Measurements from ENCODE around the gene SCAMP1. TPM values are rescaled to one million over a fixed set of nuclear protein-coding genes. Genes with fewer than 3 reads are reported as not detected.

SCAMP1 gene
- total and polyA plus RNA-seq, 2 of the 13 experiments (the other 11 are each of a cell fraction or from before 2014, with no cell fraction given), result 18.2 to 33.7 TPM

GRCh38 chr5:78500871-78501270, 140.5 kb downstream of the SCAMP1 start (continued):
- TF ChIP-seq MBNL3 (CRISPR knock-in tag; conservative IDR thresholded peaks at IDR 0.05) (no peak), IKZF5 (CRISPR knock-in tag; IDR thresholded peaks at IDR 0.05) (no peak)

- POLR2A ChIA-PET, result no interaction called here
- H3K4me2 ChIP-seq (ENCODE audit: low read depth, low read length), result no peak overlapping the region
- no peak overlapping the region for H2AFZ ChIP-seq (ENCODE audit: low read length)
- H3K27me3 ChIP-seq (ENCODE audit: control insufficient read depth in 1 of 2, insufficient read depth in 2 of 2, low read length in 2 of 2), result no peaks in the 10 kb centered on the region
- H3K79me2 ChIP-seq (ENCODE audit: insufficient read depth, low read length), result peaks cover 4% of the 10 kb centered on the region
- 95% methylated on average over 9 of the region's 9 CpGs for WGBS (ENCODE audit: low lambda C conversion rate)
- peaks cover 6 to 13% of the 10 kb centered on the region in 2 experiments; a peak in 3 of 5 replicates for H3K36me3 ChIP-seq (replicated peaks in 1 of 2; ENCODE audit: control insufficient read depth in 1 of 2, insufficient read depth in 2 of 2, low read length in 2 of 2)
- H3K9me3 ChIP-seq (ENCODE audit: low read length), result no peaks in the 10 kb centered on the region
- ATAC-seq (no peak), DNase-seq (ENCODE audit: low spot score) (no peak), FAIRE-seq (no peak)
- peaks cover 8% of the 10 kb centered on the region; the same call in 1 of the 2 replicates for H3K4me1 ChIP-seq (ENCODE audit: insufficient read depth, low read length)
- CTCF ChIA-PET (ENCODE audit: low intra/inter-chr PET ratio, low total read pairs), result no interaction called here
- H3K9ac ChIP-seq (ENCODE audit: insufficient read depth, low read depth, low read length), result no peak overlapping the region
- H3K27ac ChIP-seq (ENCODE audit: extremely low read length, insufficient read depth, low read length), result no peak overlapping the region
- in situ Hi-C loops (cut with HindIII; ENCODE audit: extremely low pct_ligation_motif_present, low pct_unique_long_range_greater_than_20kb), result no loop called here
- no TSS peak for BruUV-seq (replicated peaks)
- intact Hi-C loops (cut with micrococcal nuclease; ENCODE audit: unreplicated experiment), result no loop called here
- H4K20me1 ChIP-seq (ENCODE audit: insufficient read depth, low read length), result no peaks in the 10 kb centered on the region
- H3K4me3 ChIP-seq (replicated peaks in 1 of 3; ENCODE audit: insufficient read depth in 1 of 3, low read depth in 2 of 3, low read length in 3 of 3), result no peak overlapping the region
- TF ChIP-seq ZSCAN20 (CRISPR knock-in tag; IDR thresholded peaks at IDR 0.05; ENCODE audit: borderline replicate concordance) (no peak), ZBTB8A (CRISPR knock-in tag; IDR thresholded peaks at IDR 0.05; ENCODE audit: borderline replicate concordance, low read depth) (no peak), ZFP36 (IDR thresholded peaks at IDR 0.05; ENCODE audit: borderline replicate concordance, low read depth, low read length, partially characterized antibody) (no peak), ZGPAT (CRISPR knock-in tag; IDR thresholded peaks at IDR 0.05) (no peak), ZMAT3 (CRISPR knock-in tag; conservative IDR thresholded peaks at IDR 0.05) (no peak), ARNTL (CRISPR knock-in tag; IDR thresholded peaks at IDR 0.05) (no peak), SNAI1 (CRISPR knock-in tag; IDR thresholded peaks at IDR 0.05; ENCODE audit: borderline replicate concordance) (no peak), ZNF292 (CRISPR knock-in tag; IDR thresholded peaks at IDR 0.05; ENCODE audit: borderline replicate concordance, low read depth) (no peak), SNAPC4 (CRISPR knock-in tag; IDR thresholded peaks at IDR 0.05) (no peak), ZNF30 (CRISPR knock-in tag; IDR thresholded peaks at IDR 0.05) (no peak), SNAPC2 (CRISPR knock-in tag; IDR thresholded peaks at IDR 0.05) (no peak)
Observed at GRCh38 chr5:78501411-78502352, 141.3 kb downstream of the SCAMP1 start.

Measured in HepG2 (cell line).